ENCODE results near the gene GBF1. TPM values are rescaled to one million over a fixed set of nuclear protein-coding genes. Genes with fewer than 3 reads are reported as not detected.

GBF1 gene
- total and polyA plus RNA-seq, 2 donors from 2014 or later: 14.4 to 53.3 TPM

- peak in 1 of 5 donors; percentile 78 for DNase-seq
- Histone ChIP-seq H3K9ac (ENCODE audit: low read length in 3 of 3) (no peak overlapping the region), H3K4me3 (ENCODE audit: low read length in 3 of 3) (no peak overlapping the region), H3K4me1 (ENCODE audit: control insufficient read depth in 2 of 3, insufficient read depth in 2 of 3, low read depth in 1 of 3, low read length in 3 of 3) (peaks cover 0 to 3% (median 0%) of the 10 kb centered on the region in 3 donors), H3K9me3 (ENCODE audit: control insufficient read depth in 2 of 3, insufficient read depth in 1 of 3, low read length in 3 of 3) (no peaks in the 10 kb centered on the region), H3K27me3 (ENCODE audit: control insufficient read depth, insufficient read depth, low read length) (no peaks in the 10 kb centered on the region), H3K27ac (ENCODE audit: low read depth in 2 of 2, low read length in 2 of 2) (no peak overlapping the region), H3K36me3 (ENCODE audit: control insufficient read depth in 2 of 3, insufficient read depth in 3 of 3, low read length in 3 of 3) (no peaks in the 10 kb centered on the region)
- TF ChIP-seq, protein P1, sequence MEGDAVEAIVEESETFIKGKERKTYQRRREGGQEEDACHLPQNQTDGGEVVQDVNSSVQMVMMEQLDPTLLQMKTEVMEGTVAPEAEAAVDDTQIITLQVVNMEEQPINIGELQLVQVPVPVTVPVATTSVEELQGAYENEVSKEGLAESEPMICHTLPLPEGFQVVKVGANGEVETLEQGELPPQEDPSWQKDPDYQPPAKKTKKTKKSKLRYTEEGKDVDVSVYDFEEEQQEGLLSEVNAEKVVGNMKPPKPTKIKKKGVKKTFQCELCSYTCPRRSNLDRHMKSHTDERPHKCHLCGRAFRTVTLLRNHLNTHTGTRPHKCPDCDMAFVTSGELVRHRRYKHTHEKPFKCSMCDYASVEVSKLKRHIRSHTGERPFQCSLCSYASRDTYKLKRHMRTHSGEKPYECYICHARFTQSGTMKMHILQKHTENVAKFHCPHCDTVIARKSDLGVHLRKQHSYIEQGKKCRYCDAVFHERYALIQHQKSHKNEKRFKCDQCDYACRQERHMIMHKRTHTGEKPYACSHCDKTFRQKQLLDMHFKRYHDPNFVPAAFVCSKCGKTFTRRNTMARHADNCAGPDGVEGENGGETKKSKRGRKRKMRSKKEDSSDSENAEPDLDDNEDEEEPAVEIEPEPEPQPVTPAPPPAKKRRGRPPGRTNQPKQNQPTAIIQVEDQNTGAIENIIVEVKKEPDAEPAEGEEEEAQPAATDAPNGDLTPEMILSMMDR (IDR thresholded peaks at IDR 0.05; ENCODE audit: borderline replicate concordance, extremely low read depth, insufficient read depth): no peak
- FAIRE-seq: no peak
- intact Hi-C loops (cut with DNase I): no loop called here
Observed at GRCh38 chr10:102405108-102405571, 159.8 kb downstream of the GBF1 start.

DNA sequence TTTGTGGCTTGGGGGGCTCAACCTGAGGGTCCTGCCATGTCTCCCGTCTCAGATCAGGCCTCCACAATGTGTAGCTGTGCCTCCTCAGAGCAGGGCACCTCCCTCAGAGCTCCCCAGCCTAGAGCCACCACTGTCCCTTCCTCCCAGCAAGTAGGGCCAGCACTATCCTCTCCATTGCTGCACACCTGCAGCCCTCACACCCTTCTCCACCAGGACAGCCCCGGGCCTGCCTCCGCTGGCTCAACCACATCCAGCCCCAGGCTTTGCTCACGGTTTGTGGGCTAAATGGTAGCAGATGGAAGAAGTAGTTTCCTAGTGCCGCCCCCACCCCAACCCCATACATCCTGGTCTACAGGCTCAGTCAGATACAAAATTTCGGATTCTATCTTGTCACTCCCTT is 160.3 kb downstream of the GBF1 start:
- no peak for FAIRE-seq
- TF ChIP-seq, protein P1 (IDR thresholded peaks at IDR 0.05; ENCODE audit: borderline replicate concordance, extremely low read depth, insufficient read depth): no peak
- H3K27ac ChIP-seq (ENCODE audit: low read depth in 2 of 2, low read length in 2 of 2): no peak overlapping the region
- no peaks in the 10 kb centered on the region for H3K9me3 ChIP-seq (ENCODE audit: control insufficient read depth in 2 of 3, insufficient read depth in 1 of 3, low read length in 3 of 3)
- intact Hi-C loops (cut with DNase I): no loop called here
- H3K4me3 ChIP-seq (ENCODE audit: low read length in 3 of 3): no peak overlapping the region
- peak in 1 of 5 donors; percentile 61 for DNase-seq
- no peak overlapping the region for H3K9ac ChIP-seq (ENCODE audit: low read length in 3 of 3)
- peaks cover 0 to 3% (median 0%) of the 10 kb centered on the region in 3 donors for H3K4me1 ChIP-seq (ENCODE audit: control insufficient read depth in 2 of 3, insufficient read depth in 2 of 3, low read depth in 1 of 3, low read length in 3 of 3)
- no peaks in the 10 kb centered on the region for H3K27me3 ChIP-seq (ENCODE audit: control insufficient read depth, insufficient read depth, low read length)
- H3K36me3 ChIP-seq (ENCODE audit: control insufficient read depth in 2 of 3, insufficient read depth in 3 of 3, low read length in 3 of 3): no peaks in the 10 kb centered on the region

DNA sequence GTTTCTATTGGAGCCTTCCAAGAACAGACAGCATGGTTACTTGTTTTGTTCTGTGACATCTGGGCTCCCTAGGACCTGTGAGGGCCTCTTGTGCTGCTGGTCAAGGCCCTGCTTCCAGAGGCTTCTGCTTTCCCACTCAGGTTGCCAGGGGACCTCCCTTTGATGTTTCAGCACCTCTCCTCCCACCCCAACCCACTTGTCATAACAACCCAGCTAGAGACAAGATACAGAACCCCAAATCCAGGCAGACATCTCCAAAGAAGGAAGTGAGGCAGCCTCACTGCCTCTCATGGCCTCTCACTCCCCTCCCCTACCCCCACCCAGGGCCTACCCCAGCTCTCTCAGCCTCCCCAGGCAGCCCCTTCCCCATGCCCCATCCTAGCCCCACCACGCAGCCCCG is 161.5 kb downstream of the GBF1 start:
- no peak for FAIRE-seq
- intact Hi-C loops (cut with DNase I): no loop called here
- Histone ChIP-seq H3K36me3 (ENCODE audit: control insufficient read depth in 2 of 3, insufficient read depth in 3 of 3, low read length in 3 of 3) (no peaks in the 10 kb centered on the region), H3K9me3 (ENCODE audit: control insufficient read depth in 2 of 3, insufficient read depth in 1 of 3, low read length in 3 of 3) (no peaks in the 10 kb centered on the region), H3K9ac (ENCODE audit: low read length in 3 of 3) (no peak overlapping the region), H3K4me3 (ENCODE audit: low read length in 3 of 3) (no peak overlapping the region), H3K27me3 (ENCODE audit: control insufficient read depth, insufficient read depth, low read length) (peaks cover 2% of the 10 kb centered on the region), H3K27ac (ENCODE audit: low read depth in 2 of 2, low read length in 2 of 2) (no peak overlapping the region), H3K4me1 (ENCODE audit: control insufficient read depth in 2 of 3, insufficient read depth in 2 of 3, low read depth in 1 of 3, low read length in 3 of 3) (peaks cover 0 to 3% (median 0%) of the 10 kb centered on the region in 3 donors)
- TF ChIP-seq, protein P1 (IDR thresholded peaks at IDR 0.05; ENCODE audit: borderline replicate concordance, extremely low read depth, insufficient read depth): no peak
- peak in 1 of 5 donors; percentile 44 for DNase-seq

Measured in kidney (tissue), 14 donors.